Gastroesophageal sphincter (tissue), 3 donors: Measurements from ENCODE around the gene RNU7-1.

ENCODE experiments used
- EP300 ChIP-seq: sonication (generic); formaldehyde crosslinking; IDR thresholded peaks from one replicate; pipeline ENCODE4 v1.6.1; 2017; ENCODE audit warnings: antibody characterized with exemption, mild to moderate bottlenecking
- POLR2A ChIP-seq, 2 donors: fragments of 450-650 bp; IDR thresholded peaks; one replicate each; pipeline ENCODE4 v1.6.1; 2017; ENCODE audit warnings: antibody characterized with exemption in 2 of 2, mild to moderate bottlenecking in 2 of 2, moderate library complexity in 1 of 2
- POLR2AphosphoS5 ChIP-seq: sonication (generic); formaldehyde crosslinking; IDR thresholded peaks from one replicate; pipeline ENCODE4 v1.6.1; 2017; ENCODE audit warnings: antibody characterized with exemption
- TF ChIP-seq, protein P1 (sequence below), 4 experiments: fragments of 200-600 bp in 2 of 4; fragments of 450-650 bp in 2 of 4; sonication (generic) in 1 of 4; IDR thresholded peaks; one replicate each; pipeline ENCODE4 v1.5.1; 2017 to 2019; ENCODE audit warnings: antibody characterized with exemption in 4 of 4, mild to moderate bottlenecking in 2 of 4, moderate library complexity in 2 of 4

DNA sequence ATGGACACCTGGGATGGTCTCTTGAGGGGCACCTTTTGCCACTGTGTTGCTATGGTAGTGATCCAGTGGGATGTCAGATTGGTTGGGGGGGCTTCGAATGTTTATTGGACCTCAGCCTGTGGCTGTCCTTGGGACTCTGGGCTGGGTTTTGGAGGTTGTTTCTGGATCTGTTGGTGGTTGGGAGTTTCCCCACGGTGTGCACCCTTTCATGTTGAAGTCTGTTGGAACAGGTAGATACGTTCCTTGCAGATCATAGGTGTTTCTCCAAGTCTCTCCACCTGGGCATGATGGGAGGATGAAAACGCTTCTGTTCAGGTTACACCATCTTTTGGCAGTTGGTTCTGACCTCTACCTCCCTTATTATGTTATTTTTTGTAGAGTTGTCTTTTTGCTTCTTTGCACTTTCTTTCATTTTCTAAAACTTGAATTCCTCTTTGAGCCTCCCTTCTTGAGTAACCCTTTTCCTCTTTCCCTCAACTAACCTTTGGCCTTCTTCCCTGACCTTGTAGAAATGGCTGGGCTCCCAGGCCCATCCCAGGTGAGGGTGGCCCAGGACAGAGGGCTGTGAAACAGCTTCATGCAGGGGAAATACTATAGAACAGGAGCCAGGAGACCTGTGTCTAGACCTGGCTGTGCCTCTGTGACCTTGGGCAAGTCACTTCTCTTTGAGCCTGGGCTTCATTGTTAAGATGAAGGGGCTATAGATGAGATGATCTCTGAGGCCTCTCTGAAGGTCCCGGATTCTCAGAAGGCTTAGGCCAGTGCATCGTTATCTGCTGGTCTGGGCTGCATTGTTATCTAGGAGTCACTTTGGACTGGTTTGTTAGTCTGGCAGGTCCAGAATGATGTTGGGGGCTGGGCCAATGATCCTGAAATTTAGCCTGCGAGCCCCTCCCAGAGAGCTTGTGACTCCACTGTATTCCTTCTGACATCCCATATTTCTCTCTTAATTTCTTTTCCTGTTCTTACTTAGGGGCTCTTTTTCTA lies 13.9 kb upstream of the RNU7-1 start:
- TF ChIP-seq, protein P1, sequence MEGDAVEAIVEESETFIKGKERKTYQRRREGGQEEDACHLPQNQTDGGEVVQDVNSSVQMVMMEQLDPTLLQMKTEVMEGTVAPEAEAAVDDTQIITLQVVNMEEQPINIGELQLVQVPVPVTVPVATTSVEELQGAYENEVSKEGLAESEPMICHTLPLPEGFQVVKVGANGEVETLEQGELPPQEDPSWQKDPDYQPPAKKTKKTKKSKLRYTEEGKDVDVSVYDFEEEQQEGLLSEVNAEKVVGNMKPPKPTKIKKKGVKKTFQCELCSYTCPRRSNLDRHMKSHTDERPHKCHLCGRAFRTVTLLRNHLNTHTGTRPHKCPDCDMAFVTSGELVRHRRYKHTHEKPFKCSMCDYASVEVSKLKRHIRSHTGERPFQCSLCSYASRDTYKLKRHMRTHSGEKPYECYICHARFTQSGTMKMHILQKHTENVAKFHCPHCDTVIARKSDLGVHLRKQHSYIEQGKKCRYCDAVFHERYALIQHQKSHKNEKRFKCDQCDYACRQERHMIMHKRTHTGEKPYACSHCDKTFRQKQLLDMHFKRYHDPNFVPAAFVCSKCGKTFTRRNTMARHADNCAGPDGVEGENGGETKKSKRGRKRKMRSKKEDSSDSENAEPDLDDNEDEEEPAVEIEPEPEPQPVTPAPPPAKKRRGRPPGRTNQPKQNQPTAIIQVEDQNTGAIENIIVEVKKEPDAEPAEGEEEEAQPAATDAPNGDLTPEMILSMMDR (IDR thresholded peaks at IDR 0.05) = no peak
- TF ChIP-seq POLR2AphosphoS5 (no peak), POLR2A (IDR thresholded peaks at IDR 0.05) (no peak), EP300 (no peak)
